Colonic mucosa (tissue), 4 donors: ENCODE measurements around the gene SLC12A7. TPM values are rescaled to one million over a fixed set of nuclear protein-coding genes. Genes with fewer than 3 reads are reported as not detected.
A peak's percentile ranks its signal among the peaks of the same experiment; 100 is the strongest.
"Not testable (repeated sequence)": the region's sequence is repeated elsewhere in the genome, so short reads cannot be mapped to it uniquely, and the experiment has no call there.

Experiments
- DNase-seq: peaks from one replicate; pipeline ENCODE4 v3.0.0-alpha.2; 2020
- H3K27ac ChIP-seq: fragments of 200-600 bp; one replicate; pipeline ENCODE4 v1.8.0; 2021
- H3K27me3 ChIP-seq: fragments of 200-600 bp; one replicate; pipeline ENCODE4 v1.8.0; 2021
- H3K36me3 ChIP-seq: fragments of 200-600 bp; one replicate; pipeline ENCODE4 v1.8.0; 2021
- H3K4me1 ChIP-seq: fragments of 200-600 bp; one replicate; pipeline ENCODE4 v1.8.0; 2021; ENCODE audit warnings: mild to moderate bottlenecking
- H3K4me3 ChIP-seq: fragments of 200-600 bp; one replicate; pipeline ENCODE4 v1.8.0; 2021
- H3K9ac ChIP-seq, 2 donors: one replicate each; pipeline ENCODE4 v1.7.0; 2013; ENCODE audit warnings: control low read depth in 2 of 2, low read depth in 2 of 2, low read length in 2 of 2
- H3K9me3 ChIP-seq: fragments of 200-600 bp; one replicate; pipeline ENCODE4 v1.8.0; 2021
- intact Hi-C: fragments of 100-400 bp; cut with DNase I; formaldehyde crosslinking; loops from one replicate; pipeline ENCODE4 v1.14.1; 2022
- total RNA-seq, 2 donors: library from RNA; stranded (reverse); fragmentation: NEBNext Ultra II Directional in 1 of 2; extraction: Animal tissue kit (Norgen Biotek cat#: 25700) in 1 of 2; gene quantifications; one replicate each; pipeline ENCODE4 v1.2.1, GENCODE V29; 2021
- TF ChIP-seq, protein P1 (sequence below): fragments of 200-600 bp; IDR thresholded peaks from one replicate; pipeline ENCODE4 v1.8.0; 2022; ENCODE audit warnings: antibody characterized with exemption, mild to moderate bottlenecking
- donor health status: healthy.
- donor health status: DM: no; HTN: no; CAD: no.
- donor health status: DM: no; HTN: no; CAD: no.

The SLC12A7 gene
- total RNA-seq = 10 to 100 TPM; 64.6 to 81.2 TPM

DNA sequence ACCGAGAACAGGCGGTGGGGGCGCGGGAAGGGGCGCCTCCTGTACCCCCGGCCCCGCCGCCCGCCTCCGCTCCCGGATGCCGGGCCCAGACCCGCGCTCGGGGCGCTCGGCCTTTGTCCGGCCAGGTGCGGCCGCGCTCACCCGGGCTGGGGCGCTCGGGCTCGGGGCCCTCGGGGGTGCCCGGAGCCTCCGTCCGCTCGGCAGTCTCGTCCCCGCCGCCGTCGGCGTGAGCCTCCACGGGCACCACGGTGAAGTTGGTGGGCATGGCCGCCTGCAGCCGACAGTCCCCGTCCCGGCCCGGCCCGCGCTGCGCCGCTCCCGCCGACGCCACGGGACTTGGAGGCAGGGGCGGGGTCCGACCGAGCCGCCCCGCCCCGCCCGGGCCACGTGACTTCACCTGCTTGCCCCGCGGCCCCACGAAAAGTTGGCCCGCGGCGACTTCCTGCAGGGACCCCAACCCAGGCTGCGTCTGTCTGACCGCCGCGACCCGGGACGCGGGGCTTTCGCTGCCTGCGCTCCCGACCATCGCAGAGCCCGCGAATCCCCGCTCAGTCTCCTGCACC, at the start of gene SLC12A7:
SLC12A7 (minus strand) TSS at position 337 of the 563 bp plus-strand sequence; CDS start at position 265, 72 bp downstream.
- Histone ChIP-seq H3K9ac (peak within 1 kb of the TSS; percentile 96 to 97), H3K4me3 (peak within 1 kb of the TSS; percentile 94), H3K4me1 (peaks cover 11% of the 10 kb centered on the region), H3K36me3 (no peaks in the 10 kb centered on the region), H3K27me3 (no peaks in the 10 kb centered on the region), H3K27ac (peak within 1 kb of the TSS; percentile 88), H3K9me3 (no peaks in the 10 kb centered on the region)
- DNase-seq = peak; percentile 83
- intact Hi-C loops = no loop called here
- TF ChIP-seq, protein P1, sequence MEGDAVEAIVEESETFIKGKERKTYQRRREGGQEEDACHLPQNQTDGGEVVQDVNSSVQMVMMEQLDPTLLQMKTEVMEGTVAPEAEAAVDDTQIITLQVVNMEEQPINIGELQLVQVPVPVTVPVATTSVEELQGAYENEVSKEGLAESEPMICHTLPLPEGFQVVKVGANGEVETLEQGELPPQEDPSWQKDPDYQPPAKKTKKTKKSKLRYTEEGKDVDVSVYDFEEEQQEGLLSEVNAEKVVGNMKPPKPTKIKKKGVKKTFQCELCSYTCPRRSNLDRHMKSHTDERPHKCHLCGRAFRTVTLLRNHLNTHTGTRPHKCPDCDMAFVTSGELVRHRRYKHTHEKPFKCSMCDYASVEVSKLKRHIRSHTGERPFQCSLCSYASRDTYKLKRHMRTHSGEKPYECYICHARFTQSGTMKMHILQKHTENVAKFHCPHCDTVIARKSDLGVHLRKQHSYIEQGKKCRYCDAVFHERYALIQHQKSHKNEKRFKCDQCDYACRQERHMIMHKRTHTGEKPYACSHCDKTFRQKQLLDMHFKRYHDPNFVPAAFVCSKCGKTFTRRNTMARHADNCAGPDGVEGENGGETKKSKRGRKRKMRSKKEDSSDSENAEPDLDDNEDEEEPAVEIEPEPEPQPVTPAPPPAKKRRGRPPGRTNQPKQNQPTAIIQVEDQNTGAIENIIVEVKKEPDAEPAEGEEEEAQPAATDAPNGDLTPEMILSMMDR = no peak

DNA sequence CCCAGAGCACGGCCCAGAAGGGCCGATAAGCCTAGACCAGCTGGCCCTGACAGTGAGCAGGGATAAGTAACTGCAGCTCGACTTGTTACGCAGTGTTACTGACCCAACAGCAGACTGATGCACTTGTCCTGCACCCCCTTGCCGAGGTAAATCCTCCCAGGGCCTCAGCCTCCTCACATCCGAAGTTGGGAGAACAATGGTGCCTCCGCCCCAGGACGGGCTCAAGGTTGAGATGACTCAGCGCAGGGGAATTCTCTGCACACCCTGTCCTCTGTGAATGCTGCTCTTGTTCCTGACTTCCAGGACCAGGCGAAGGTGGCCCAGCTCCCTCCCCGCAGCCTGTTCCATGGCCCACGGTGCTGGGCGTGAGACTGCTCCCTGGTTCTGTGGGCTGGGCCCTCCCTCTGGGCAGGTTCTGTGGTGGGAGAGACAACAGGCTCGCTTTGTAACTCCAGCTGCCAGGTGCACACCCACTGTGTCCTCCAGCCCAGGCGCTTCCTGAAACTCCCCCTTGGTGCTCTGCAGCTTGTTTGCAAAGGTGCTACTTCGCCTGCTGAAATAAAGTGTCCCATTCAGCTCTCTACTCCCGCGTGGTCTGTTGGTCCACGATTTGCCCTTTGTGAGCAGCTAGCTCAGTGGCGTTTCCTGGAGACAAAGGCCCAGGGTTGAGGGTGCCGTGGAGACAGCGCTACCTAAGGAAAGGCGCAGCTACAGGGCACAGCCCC, 49.4 kb upstream of the SLC12A7 start:
- Histone ChIP-seq H3K4me3 (no peak overlapping the region), H3K27ac (peak overlapping the region; percentile 55), H3K4me1 (no peaks in the 10 kb centered on the region), H3K9me3 (no peaks in the 10 kb centered on the region), H3K9ac (no peak overlapping the region), H3K27me3 (peaks cover 4% of the 10 kb centered on the region), H3K36me3 (no peaks in the 10 kb centered on the region)
- DNase-seq = peak; percentile 74
- intact Hi-C loops = no loop called here
- TF ChIP-seq, protein P1 = no peak

DNA sequence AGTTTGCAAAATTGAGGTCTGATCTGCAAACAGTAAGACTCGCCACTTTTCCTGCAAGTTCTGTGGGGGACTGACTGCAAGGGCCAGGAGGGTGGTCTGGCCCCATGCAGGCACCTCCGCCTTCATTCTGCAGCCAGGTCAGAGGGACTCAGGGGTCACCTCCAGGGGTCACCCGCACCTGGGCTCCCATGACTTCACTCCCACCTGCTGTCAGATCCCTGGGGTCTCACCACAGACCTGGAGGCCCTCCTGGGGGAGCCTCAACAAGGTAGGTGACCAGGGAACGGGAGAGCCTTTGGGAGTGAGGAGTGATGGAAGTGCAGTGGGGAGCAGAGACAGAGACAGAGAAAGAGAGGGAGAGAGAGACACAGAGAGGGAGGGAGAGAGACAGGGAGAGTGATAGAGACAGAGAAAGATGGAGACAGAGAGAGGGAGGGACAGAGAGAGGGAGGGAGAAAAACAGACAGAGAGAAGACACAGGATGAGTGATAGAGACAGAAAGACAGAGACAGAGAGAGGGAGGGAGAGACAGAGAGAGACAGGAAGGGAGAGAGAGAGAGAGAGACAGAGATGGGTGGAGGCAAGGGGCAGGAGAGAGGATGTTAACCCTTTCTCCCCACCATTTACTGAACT, 48.0 kb upstream of the SLC12A7 start:
- intact Hi-C loops = no loop called here
- Histone ChIP-seq H3K4me3 (no peak overlapping the region), H3K9me3 (no peaks in the 10 kb centered on the region), H3K27ac (no peak overlapping the region), H3K4me1 (no peaks in the 10 kb centered on the region), H3K9ac (no peak overlapping the region), H3K36me3 (no peaks in the 10 kb centered on the region), H3K27me3 (peaks cover 17% of the 10 kb centered on the region)
- TF ChIP-seq, protein P1 = no peak
- no peak for DNase-seq

DNA sequence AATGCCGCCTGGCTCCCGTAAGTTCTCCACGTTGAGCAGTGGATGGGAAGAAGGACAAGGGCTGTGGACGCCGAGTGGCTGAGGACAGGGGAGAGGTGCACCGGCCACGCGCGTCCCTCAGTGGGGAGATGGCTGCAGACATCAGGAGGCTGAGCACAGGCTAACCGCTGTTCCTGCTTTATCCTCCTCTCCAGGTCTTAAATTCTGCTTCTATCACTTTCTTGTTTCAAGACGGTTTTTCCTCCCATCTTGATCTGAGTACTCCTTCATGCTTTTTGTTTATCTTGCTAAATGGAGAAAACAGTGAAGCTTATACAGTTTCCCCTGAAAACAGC, 47.4 kb upstream of the SLC12A7 start:
- TF ChIP-seq, protein P1 = no peak
- peaks cover 22% of the 10 kb centered on the region for H3K27me3 ChIP-seq
- no peaks in the 10 kb centered on the region for H3K36me3 ChIP-seq
- no peak overlapping the region for H3K27ac ChIP-seq
- no peak overlapping the region for H3K9ac ChIP-seq
- H3K4me3 ChIP-seq = no peak overlapping the region
- intact Hi-C loops = no loop called here
- no peak for DNase-seq
- no peaks in the 10 kb centered on the region for H3K4me1 ChIP-seq
- no peaks in the 10 kb centered on the region for H3K9me3 ChIP-seq

DNA sequence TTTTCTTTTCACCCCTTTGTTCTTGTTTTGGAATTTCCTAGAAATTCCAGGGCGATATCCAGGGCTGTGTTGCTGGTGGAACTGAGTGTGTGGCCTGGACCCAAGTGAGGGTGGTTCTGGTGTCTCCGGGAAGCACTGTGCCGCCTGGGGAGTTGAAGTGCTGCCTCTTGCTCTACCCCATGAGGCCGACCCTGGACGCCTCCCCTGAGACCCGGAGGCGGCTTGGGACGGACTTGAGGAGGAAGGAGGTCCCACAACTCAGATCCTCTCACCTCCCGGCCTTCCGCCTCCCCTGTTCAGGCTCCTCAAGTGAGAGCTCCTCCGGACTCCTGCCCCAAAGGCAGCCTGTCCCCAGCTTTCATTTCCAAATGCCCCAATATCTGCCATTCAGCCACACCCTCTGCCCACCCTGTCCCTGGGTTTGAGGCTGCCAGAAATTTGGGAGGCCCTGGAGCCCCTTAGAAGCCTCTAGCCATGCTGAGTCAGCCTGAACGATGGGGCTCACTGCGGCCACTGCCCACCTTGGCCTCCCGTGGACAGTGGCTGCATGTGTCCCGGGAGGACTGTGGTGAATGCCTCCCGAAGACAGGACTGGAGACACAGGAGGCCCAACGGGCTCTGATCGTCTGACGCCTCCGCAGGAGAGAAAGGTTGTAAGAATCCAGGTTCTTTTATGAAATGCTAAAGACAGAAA, 46.9 kb upstream of the SLC12A7 start:
- Histone ChIP-seq H3K4me1 (no peaks in the 10 kb centered on the region), H3K36me3 (no peaks in the 10 kb centered on the region), H3K9ac (no peak overlapping the region), H3K27me3 (peaks cover 22% of the 10 kb centered on the region), H3K27ac (no peak overlapping the region), H3K4me3 (no peak overlapping the region), H3K9me3 (no peaks in the 10 kb centered on the region)
- TF ChIP-seq, protein P1 = no peak
- intact Hi-C loops = no loop called here
- DNase-seq = no peak

DNA sequence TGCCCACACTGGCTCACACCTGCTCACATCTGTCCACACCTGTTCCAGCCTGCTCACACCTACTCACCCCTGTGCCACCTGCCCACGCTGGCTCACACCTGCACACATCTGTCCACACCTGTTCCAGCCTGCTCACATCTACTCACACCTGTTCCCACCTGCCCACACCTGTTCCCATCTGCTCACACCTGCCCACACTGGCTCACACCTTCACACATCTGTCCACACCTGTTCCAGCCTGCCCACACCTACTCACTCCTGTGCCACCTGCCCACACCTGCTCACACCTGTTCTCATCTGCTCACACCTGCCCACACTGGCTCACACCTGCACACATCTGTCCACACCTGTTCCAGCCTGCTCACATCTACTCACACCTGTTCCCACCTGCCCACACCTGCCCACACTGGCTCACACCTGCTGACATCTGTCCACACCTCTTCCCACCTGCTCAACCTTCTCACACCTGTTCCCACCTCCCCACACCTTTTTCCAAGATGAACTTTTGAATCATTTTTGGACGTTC, 45.7 kb upstream of the SLC12A7 start:
- DNase-seq, H3K36me3 ChIP-seq, H3K4me3 ChIP-seq, H3K9me3 ChIP-seq, H3K9ac ChIP-seq, intact Hi-C loops, H3K27ac ChIP-seq, H3K4me1 ChIP-seq: not testable (repeated sequence)
- peaks cover 22% of the 10 kb centered on the region for H3K27me3 ChIP-seq
